EH (cell line): ENCODE measurements around the gene KCNA5.
A peak's percentile ranks its signal among the peaks of the same experiment; 100 is the strongest.

ENCODE experiments used
- DNase-seq: peaks from one replicate; pipeline ENCODE4 v3.0.0-alpha.2; 2015; ENCODE audit warnings: low read depth

The KCNA5 gene

GRCh38 chr12:5064913-5065490, 21.3 kb downstream of the KCNA5 start:
- DNase-seq, result peak; percentile 15

GRCh38 chr12:5066251-5066650, 22.6 kb downstream of the KCNA5 start:
- DNase-seq, result peak; percentile 20

GRCh38 chr12:5068126-5068525, 24.4 kb downstream of the KCNA5 start:
- no peak for DNase-seq

GRCh38 chr12:5068619-5069018, 24.9 kb downstream of the KCNA5 start:
- no peak for DNase-seq

- no peak for DNase-seq
Observed at GRCh38 chr12:5070090-5070489, 26.4 kb downstream of the KCNA5 start.

- no peak for DNase-seq
Observed at GRCh38 chr12:5071496-5071895, 27.8 kb downstream of the KCNA5 start.

GRCh38 chr12:5072311-5072710, 28.6 kb downstream of the KCNA5 start:
- no peak for DNase-seq

- no peak for DNase-seq
Observed at GRCh38 chr12:5073054-5073453, 29.4 kb downstream of the KCNA5 start.

GRCh38 chr12:5073853-5074252, 30.2 kb downstream of the KCNA5 start:
- DNase-seq, result peak; percentile 43

GRCh38 chr12:5076761-5077160, 33.1 kb downstream of the KCNA5 start:
- DNase-seq, result no peak

- peak; percentile 51 for DNase-seq
Observed at GRCh38 chr12:5078423-5078822, 34.7 kb downstream of the KCNA5 start.

- DNase-seq, result no peak
Observed at GRCh38 chr12:5081016-5081415, 37.3 kb downstream of the KCNA5 start.

GRCh38 chr12:5083955-5084849, 40.5 kb downstream of the KCNA5 start:
- peak; percentile 76 for DNase-seq

- DNase-seq, result peak; percentile 96
Observed at GRCh38 chr12:5085896-5086295, 42.2 kb downstream of the KCNA5 start.

- no peak for DNase-seq
Observed at GRCh38 chr12:5087831-5088554, 44.3 kb downstream of the KCNA5 start.

- peak; percentile 96 for DNase-seq
Observed at GRCh38 chr12:5088586-5089264, 45.0 kb downstream of the KCNA5 start.

GRCh38 chr12:5094551-5094950, 50.9 kb downstream of the KCNA5 start:
- peak; percentile 74 for DNase-seq

GRCh38 chr12:5094986-5095385, 51.3 kb downstream of the KCNA5 start:
- peak; percentile 50 for DNase-seq
